GM12891 (cell line): ENCODE measurements around the gene UNC50.

Source experiments
- POLR2A ChIP-seq: IDR thresholded peaks from 2 replicates; pipeline ENCODE4 v1.6.1; 2011; ENCODE audit warnings: low read depth, low read length, control low read depth
- POLR2AphosphoS5 ChIP-seq: IDR thresholded peaks from 2 replicates; pipeline ENCODE4 v1.6.1; 2011; ENCODE audit warnings: low read depth, low read length, control low read depth

DNA sequence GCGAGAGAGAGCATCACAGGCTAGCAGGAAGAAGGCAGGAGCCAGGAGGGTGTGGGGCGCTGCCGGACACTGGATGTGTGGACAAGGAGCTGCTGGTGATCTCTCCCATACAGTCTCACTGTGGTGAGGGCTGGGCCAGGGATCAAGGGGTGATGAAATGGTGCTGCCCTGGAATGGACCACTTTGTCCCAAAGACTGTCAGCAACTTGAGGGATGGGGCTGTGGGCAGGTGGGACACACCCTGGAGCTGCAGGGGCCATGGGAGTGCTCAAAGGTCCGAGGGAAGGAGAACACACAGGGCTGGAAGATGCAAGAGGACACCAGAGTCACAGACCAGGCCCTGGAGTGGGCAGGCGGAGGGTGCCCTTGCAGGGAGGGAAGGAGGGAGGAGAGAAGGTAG lies 38.0 kb upstream of the UNC50 start:
- TF ChIP-seq POLR2AphosphoS5 (no peak), POLR2A (no peak)
